Jurkat, Clone E6-1 (cell line): Measurements from ENCODE around the gene CAMK2D.
"Not testable (repeated sequence)": the region's sequence is repeated elsewhere in the genome, so short reads cannot be mapped to it uniquely, and the experiment has no call there.

Experiments used
- DNase-seq: peaks from one replicate; pipeline ENCODE4 v3.0.0-alpha.2; 2011; ENCODE audit warnings: low read depth, low spot score
- H3K4me3 ChIP-seq: 2 replicates; pipeline ENCODE4 v1.5.1; 2011; ENCODE audit warnings: mild to moderate bottlenecking, low read length, control low read depth, moderate library complexity

The CAMK2D gene

DNA sequence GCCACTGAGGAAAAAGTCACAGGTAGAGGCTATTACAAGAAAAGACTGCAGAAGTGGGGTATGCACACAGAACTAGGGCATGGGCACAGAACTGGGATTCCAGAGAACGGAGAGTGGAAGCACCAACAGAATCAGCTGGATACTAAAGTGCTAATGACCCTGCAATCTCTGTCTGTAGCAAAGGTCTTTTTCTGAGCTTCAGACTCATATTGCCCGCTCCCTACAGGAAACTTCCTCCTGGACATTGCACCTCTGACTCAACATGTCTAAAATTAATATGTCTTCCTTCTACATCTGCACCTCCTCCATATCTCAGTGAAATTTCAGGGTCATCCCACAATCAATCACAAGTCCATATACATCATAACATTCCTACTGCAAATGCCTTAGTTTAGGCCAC, 5.3 kb upstream of the CAMK2D start:
- H3K4me3 ChIP-seq: no peak overlapping the region

GRCh38 chr4:113764720-113765264, 3.3 kb upstream of the CAMK2D start:
- DNase-seq: no peak
- no peak overlapping the region for H3K4me3 ChIP-seq

More for the DNA sequence above, 5.3 kb upstream of the CAMK2D start:
- no peak for DNase-seq

- H3K4me3 ChIP-seq, DNase-seq: not testable (repeated sequence)
Measured at GRCh38 chr4:113763923-113764322, 2.4 kb upstream of the CAMK2D start.

- H3K4me3 ChIP-seq: peak overlapping the region; percentile 77
- DNase-seq: no peak
Measured at GRCh38 chr4:113763029-113763285, 1.4 kb upstream of the CAMK2D start.

- DNase-seq: peak; percentile 99
- peak overlapping the region; percentile 77 for H3K4me3 ChIP-seq
Measured at GRCh38 chr4:113762186-113763028, 869 bp upstream of the CAMK2D start.

DNA sequence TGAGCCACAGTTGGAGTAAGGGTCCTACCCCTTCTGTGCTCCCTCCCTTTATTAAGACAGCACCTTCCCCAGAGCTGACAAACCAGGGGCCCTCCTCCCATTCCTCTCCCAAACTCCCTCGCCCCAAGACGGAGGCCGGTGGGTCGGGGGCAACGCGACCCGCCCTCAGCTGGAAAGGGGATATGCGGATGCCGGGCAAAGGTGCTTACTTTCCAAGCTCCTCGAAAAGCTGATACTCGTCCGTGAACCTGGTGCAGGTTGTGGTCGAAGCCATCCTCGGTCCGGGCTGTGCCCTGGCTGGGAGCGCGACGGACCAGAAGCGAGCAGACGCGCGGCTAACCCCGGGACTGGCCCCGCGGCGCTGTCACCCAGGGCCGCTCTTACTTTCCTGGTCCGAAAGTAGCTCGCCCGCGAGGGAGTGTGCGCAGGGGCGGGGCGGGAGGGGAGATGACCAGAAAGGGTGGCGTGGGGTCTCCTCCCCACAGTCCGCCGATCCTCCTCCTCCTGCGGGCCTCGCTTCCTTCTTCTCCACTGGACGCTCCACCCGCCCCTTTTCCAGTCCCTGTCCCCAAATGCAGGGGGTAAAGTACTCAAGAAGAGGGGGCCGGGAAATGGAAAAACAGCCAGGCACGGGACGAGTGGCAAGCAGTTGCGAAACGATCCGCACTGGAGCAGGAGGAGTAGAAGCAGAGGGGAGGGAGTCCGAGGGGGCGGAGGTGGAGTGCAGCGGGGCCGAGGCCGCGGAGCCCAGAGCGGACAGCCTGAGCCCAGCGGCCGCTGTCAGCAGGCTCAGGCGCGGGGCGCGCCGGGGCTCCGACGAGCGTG, 531 bp downstream of the CAMK2D start:
- H3K4me3 ChIP-seq: peak overlapping the region; percentile 77
- no peak for DNase-seq

DNA sequence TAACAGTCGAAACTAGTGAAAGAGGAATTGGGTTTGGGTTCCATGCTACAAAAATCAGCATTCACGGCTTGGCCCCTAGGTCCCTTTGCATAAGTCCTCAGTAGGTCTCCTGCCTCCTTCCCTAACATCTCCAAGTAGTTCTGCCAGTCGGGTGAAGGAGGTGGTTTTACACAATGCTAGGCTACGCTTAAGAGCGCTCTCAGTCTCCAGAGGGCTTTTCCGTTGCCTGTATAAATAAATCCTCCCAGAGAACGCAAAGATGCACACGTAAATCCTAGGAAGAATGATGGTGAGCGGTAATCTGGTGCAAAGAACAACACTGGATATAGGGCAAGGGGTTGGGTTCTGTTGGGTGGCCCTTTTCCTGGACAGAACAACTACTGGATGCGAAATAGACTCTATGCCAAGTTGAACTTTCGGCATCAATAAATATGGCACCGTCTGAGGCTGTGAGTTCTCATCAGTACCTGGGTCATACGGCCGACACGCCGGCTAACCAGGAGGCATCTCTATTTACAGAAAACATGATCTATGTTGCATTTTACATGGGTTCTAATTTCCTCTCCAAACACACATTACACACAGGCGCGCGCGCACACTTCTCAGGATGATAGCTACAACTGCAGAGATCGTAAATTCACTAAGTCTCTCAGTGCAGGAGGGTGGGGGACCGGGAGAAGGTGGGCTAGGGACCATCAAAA, 1.3 kb downstream of the CAMK2D start:
- no peak for DNase-seq
- H3K4me3 ChIP-seq: peak overlapping the region; percentile 77

DNA sequence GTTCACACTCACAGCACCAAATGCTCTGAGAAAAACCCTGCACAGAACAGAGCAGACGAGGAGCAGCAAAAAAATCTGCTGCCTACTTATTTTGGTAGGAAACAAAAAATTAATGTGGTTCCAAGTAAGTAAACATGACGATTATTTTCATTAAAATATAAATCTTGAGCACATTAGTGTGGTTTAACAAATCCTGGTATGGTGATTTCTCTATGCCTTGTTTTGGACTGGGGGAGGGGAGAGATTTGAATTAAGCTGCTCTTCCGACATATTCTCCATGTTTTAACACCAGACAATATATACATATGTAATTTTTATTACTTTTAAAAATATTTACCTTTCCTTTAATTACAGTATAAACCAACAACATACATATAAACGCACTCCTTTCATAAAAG, 1.8 kb downstream of the CAMK2D start:
- no peak overlapping the region for H3K4me3 ChIP-seq
- no peak for DNase-seq

DNA sequence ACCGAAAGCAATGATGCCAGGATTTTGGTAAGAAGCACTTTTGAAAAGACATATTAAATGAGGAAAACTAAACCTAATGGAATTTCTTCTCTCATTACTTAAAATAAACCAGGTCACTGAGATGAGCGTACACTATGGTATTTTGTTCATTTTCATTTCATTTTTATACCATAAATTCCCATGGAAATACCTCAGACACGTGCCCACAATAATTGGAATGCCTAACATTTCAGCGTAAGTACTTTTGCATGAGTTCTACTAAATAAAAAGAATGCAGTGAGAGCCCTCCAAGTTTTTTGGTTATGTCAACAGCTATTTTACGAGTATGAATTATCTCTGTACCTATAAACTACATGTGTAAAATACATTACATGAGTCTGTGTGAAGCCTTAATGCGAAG, 3.2 kb downstream of the CAMK2D start:
- no peak for DNase-seq
- no peak overlapping the region for H3K4me3 ChIP-seq

- DNase-seq: no peak
- H3K4me3 ChIP-seq: no peak overlapping the region
Measured at GRCh38 chr4:113757486-113757885, 4.1 kb downstream of the CAMK2D start.

GRCh38 chr4:113756005-113756410, 5.5 kb downstream of the CAMK2D start:
- H3K4me3 ChIP-seq: no peak overlapping the region
- DNase-seq: no peak

- H3K4me3 ChIP-seq: no peak overlapping the region
Measured at GRCh38 chr4:113750734-113751133, 10.8 kb downstream of the CAMK2D start.

GRCh38 chr4:113750296-113750695, 11.2 kb downstream of the CAMK2D start:
- DNase-seq: no peak
- no peak overlapping the region for H3K4me3 ChIP-seq

More at GRCh38 chr4:113750734-113751133, 10.8 kb downstream of the CAMK2D start:
- DNase-seq: no peak

GRCh38 chr4:113749178-113749577, 12.4 kb downstream of the CAMK2D start:
- no peak for DNase-seq

DNA sequence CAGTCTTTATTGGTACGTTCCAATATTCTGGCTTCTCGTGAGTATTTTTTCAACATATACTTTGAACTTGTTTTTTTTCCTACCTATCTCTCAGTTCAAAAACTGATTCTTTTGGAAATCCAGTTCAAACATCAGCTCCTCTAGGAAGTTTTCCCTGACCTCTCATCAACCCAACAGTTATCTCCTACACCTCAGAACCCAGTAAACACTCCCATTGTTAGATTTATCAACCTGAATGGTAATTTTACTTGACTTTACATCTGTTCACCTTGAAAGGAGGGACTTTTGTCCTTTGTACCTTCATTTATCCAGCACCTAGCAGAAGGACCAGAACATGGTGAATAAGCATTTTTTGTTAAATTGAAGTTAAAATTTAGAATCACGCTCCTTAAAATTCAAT, 13.6 kb downstream of the CAMK2D start:
- DNase-seq: no peak
- no peak overlapping the region for H3K4me3 ChIP-seq

More at GRCh38 chr4:113749178-113749577, 12.4 kb downstream of the CAMK2D start:
- no peak overlapping the region for H3K4me3 ChIP-seq

GRCh38 chr4:113745711-113746110, 15.8 kb downstream of the CAMK2D start:
- H3K4me3 ChIP-seq: no peak overlapping the region
- no peak for DNase-seq

GRCh38 chr4:113744667-113745240, 16.8 kb downstream of the CAMK2D start:
- DNase-seq: no peak
- no peak overlapping the region for H3K4me3 ChIP-seq

DNA sequence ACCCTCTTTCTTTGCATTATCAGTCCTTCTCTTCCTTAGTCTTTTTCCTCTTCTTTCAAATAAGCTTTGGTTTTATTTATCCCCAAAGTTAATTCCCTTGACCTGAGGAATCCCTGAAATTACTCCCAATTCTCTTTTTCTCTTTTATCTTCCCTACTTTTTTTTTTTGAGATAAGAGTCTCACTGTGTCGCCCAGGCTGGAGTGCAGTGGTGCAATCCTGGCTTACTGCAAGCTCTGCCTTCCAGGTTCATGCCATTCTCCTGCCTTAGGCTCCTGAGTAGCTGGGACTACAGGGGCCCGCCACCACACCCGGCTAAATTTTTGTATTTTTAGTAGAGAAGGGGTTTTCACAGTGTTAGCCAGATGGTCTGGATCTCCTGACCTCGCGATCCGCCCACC, 17.8 kb downstream of the CAMK2D start:
- no peak overlapping the region for H3K4me3 ChIP-seq
- DNase-seq: no peak

- DNase-seq: no peak
- no peak overlapping the region for H3K4me3 ChIP-seq
Measured at GRCh38 chr4:113742643-113743042, 18.9 kb downstream of the CAMK2D start.
